Heart left ventricle (tissue), 16 donors: Measurements from ENCODE around the gene C14orf180. TPM values are rescaled to one million over a fixed set of nuclear protein-coding genes. Genes with fewer than 3 reads are reported as not detected.

Experiments used
- ATAC-seq, 4 donors: fragments of 200-7000 bp; cut with Tn5 transposase; one replicate each; pipeline ENCODE4 v1.9.1; 2020 to 2022; ENCODE audit warnings: moderate library complexity in 4 of 4, mild to moderate bottlenecking in 3 of 4, moderate number of reproducible peaks in 1 of 4
- DNase-seq, 5 donors: peaks; one replicate each; pipeline ENCODE4 v3.0.0-alpha.2; 2020
- H3K27ac ChIP-seq, 12 donors: fragments of 200-600 bp; sonication (generic) in 4 of 12; one replicate each; pipeline versions ENCODE4 v1.5.0 to v1.8.0; 2016 to 2022; ENCODE audit warnings: mild to moderate bottlenecking in 2 of 12
- H3K27me3 ChIP-seq, 9 donors: fragments of 200-600 bp; sonication (generic) in 2 of 9; one replicate each; pipeline versions ENCODE4 v1.5.1 to v1.8.0; 2016 to 2022; ENCODE audit warnings: mild to moderate bottlenecking in 3 of 9
- H3K36me3 ChIP-seq, 9 donors: fragments of 200-600 bp; sonication (generic) in 2 of 9; one replicate each; pipeline versions ENCODE4 v1.5.0 to v1.8.0; 2018 to 2022; ENCODE audit warnings: mild to moderate bottlenecking in 2 of 9
- H3K4me1 ChIP-seq, 12 donors: fragments of 200-600 bp; sonication (generic) in 4 of 12; one replicate each; pipeline versions ENCODE4 v1.5.0 to v1.8.0; 2016 to 2022; ENCODE audit warnings: mild to moderate bottlenecking in 3 of 12
- H3K4me3 ChIP-seq, 12 donors: fragments of 200-600 bp; sonication (generic) in 4 of 12; one replicate each; pipeline versions ENCODE4 v1.5.0 to v1.8.0; 2017 to 2022; ENCODE audit warnings: mild to moderate bottlenecking in 9 of 12, moderate library complexity in 4 of 12
- H3K9me3 ChIP-seq, 12 donors: fragments of 200-600 bp; sonication (generic) in 4 of 12; one replicate each; pipeline versions ENCODE4 v1.5.0 to v1.8.0; 2016 to 2022; ENCODE audit warnings: mild to moderate bottlenecking in 1 of 12
- POLR2A ChIP-seq, 2 donors: fragments of 450-650 bp; IDR thresholded peaks; one replicate each; pipeline ENCODE4 v1.6.1; 2017; ENCODE audit warnings: antibody characterized with exemption in 2 of 2, mild to moderate bottlenecking in 2 of 2, moderate library complexity in 2 of 2
- WGBS, 4 donors: extraction: QIAGEN DNeasy Blood & Tissue Kit in 2 of 4; methylation state at CpG; one replicate each; pipeline versions ENCODE4 v1.1.5 to v1.1.7; 2013 to 2018; 5-methylcytosine and 5-hydroxymethylcytosine counted together
- intact Hi-C, 10 donors: fragments of 100-400 bp; cut with DNase I; formaldehyde crosslinking; loops; one replicate each; pipeline versions ENCODE4 v1.11.1 to v1.14.2; 2022
- polyA plus RNA-seq, 2 donors: library from polyadenylated mRNA; stranded (reverse); fragments of 200-250 nt; gene quantifications; one replicate each; pipeline ENCODE4 v1.2.3, GENCODE V29; 2013
- total RNA-seq, 9 donors: library from RNA; depleted of rRNA in 2 of 9; stranded (reverse); fragments of >200 nt in 2 of 9; fragmentation: NEBNext Ultra II Directional in 3 of 9; extraction: Animal tissue kit (Norgen Biotek cat#: 25700) in 3 of 9; gene quantifications; one replicate each; pipeline versions ENCODE4 v1.1.0 to v1.2.4, GENCODE V29; 2016 to 2023
- TF ChIP-seq, protein P1 (sequence below), 12 donors: fragments of 200-600 bp; sonication (generic) in 4 of 12; IDR thresholded peaks; one replicate each; pipeline versions ENCODE4 v1.5.0 to v1.8.0; 2018 to 2022; ENCODE audit warnings: antibody characterized with exemption in 12 of 12, mild to moderate bottlenecking in 5 of 12
- donor health status: ischemic (EF 13 %, LVEDD 7.1; RV severe dilation, severe dysfunction).
- donor health status: healthy with polysubstance abuse.
- donor health status: DM: no; HTN: yes; CAD: no.
- donor health status: DM: no; HTN: no; CAD: no.
- donor health status: ischemic (EF 25% LVEDD 6.9; RV normal size, moderate dysfunction).
- donor health status: ischemic (EF 25% LVEDD 5.7; RV mildly dilated, moderate dysfunction).
- donor health status: healthy.
- donor health status: DM: yes; HTN: yes; CAD: no.
- donor health status: ischemic (EF 35%, LVEDD 5.7; RV mildly dilated, moderate dysfunction).
- donor health status: nonischemic (EF 11% LVEDD 7.7; RV severe dilation, severe dysfunction).
- donor health status: DM: yes; HTN: yes; CAD: no.
- donor health status: PGD.
- donor health status: ischemic (EF 29% LVEDD 5.4; RV normal size, mild dysfunction).
- donor health status: nonischemic (EF 23%, LVEDD 6.1; RV moderate dilation, normal function).

Gene C14orf180
- total and polyA plus RNA-seq, 11 donors, result 11.1 to 170 (median 75.3) TPM

GRCh38 chr14:104593241-104593701, 13.7 kb downstream of the C14orf180 start:
- intact Hi-C loops, result no loop called here
- Histone ChIP-seq H3K9me3 (no peaks in the 10 kb centered on the region), H3K27ac (peak overlapping the region in 1 of 12 donors; percentile 9), H3K4me1 (peaks cover 0 to 15% (median 0%) of the 10 kb centered on the region in 12 donors), H3K36me3 (peaks cover 0 to 13% (median 0%) of the 10 kb centered on the region in 9 donors), H3K27me3 (peaks cover 0 to 27% (median 0%) of the 10 kb centered on the region in 9 donors), H3K4me3 (no peak overlapping the region)
- DNase-seq (peak in 2 of 5 donors; percentile 30 to 63), ATAC-seq (peak in 2 of 4 donors; percentile 5 to 21)
- 46 to 72% (median 61%) methylated on average over 8 to 18 of the region's 18 CpGs for WGBS, 4 donors
- TF ChIP-seq, protein P1, sequence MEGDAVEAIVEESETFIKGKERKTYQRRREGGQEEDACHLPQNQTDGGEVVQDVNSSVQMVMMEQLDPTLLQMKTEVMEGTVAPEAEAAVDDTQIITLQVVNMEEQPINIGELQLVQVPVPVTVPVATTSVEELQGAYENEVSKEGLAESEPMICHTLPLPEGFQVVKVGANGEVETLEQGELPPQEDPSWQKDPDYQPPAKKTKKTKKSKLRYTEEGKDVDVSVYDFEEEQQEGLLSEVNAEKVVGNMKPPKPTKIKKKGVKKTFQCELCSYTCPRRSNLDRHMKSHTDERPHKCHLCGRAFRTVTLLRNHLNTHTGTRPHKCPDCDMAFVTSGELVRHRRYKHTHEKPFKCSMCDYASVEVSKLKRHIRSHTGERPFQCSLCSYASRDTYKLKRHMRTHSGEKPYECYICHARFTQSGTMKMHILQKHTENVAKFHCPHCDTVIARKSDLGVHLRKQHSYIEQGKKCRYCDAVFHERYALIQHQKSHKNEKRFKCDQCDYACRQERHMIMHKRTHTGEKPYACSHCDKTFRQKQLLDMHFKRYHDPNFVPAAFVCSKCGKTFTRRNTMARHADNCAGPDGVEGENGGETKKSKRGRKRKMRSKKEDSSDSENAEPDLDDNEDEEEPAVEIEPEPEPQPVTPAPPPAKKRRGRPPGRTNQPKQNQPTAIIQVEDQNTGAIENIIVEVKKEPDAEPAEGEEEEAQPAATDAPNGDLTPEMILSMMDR (IDR thresholded peaks at IDR 0.05), result peak in 4 of 12 donors; percentile 10 to 38 (median 14)
- no peak for TF ChIP-seq POLR2A (IDR thresholded peaks at IDR 0.05)

GRCh38 chr14:104593710-104594136, 14.2 kb downstream of the C14orf180 start:
- DNase-seq (peak in 2 of 5 donors; percentile 26 to 27), ATAC-seq (peak in 1 of 4 donors; percentile 4)
- Histone ChIP-seq H3K36me3 (peaks cover 0 to 10% (median 0%) of the 10 kb centered on the region in 9 donors), H3K4me3 (no peak overlapping the region), H3K9me3 (no peaks in the 10 kb centered on the region), H3K27me3 (peaks cover 0 to 23% (median 0%) of the 10 kb centered on the region in 9 donors), H3K27ac (peak overlapping the region in 1 of 12 donors; percentile 9), H3K4me1 (peaks cover 0 to 18% (median 0%) of the 10 kb centered on the region in 12 donors)
- WGBS, 4 donors, result 59 to 82% (median 66%) methylated on average over 4 to 12 of the region's 12 CpGs
- no peak for TF ChIP-seq POLR2A (IDR thresholded peaks at IDR 0.05)
- TF ChIP-seq, protein P1 (IDR thresholded peaks at IDR 0.05), result no peak
- intact Hi-C loops, result no loop called here

DNA sequence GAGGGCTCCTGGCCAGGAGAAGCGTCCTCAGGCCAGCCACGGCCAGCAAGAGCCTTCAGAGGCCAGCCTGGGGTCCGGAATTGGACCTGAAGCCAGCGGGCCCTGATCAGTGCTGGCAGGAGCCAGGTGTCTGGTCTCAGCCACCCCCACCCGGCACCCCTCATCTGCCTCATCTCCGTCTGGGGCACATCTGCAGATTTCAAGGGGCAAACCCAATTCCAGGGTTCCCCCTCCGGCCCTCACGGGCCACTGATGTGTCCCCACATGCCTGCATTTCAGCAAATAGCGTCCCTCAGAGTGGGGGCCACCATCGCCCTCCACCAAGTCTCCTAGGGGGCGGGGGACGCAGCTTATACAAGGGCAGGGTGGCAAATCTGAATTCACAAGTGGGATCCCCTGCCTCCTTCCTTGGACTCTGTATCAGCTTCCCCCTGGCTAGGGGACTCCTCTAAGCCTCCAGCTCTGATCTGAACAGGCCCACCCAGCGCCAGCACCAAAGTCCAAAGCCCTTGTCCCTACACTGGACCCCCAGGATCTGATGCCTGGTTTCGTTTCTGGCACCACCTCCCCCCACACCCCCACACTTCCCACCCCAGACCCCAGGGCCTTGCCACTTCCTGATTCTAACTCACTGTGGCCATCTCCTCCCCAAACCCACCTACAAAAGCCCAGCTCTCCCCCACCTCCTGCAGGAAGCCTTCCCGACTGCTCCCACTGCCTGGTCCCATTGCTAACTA, 14.9 kb downstream of the C14orf180 start:
- DNase-seq, result peak in 3 of 5 donors; percentile 25 to 40 (median 25)
- intact Hi-C loops, result no loop called here
- peaks cover 0 to 18% (median 0%) of the 10 kb centered on the region in 12 donors for H3K4me1 ChIP-seq
- no peaks in the 10 kb centered on the region for H3K9me3 ChIP-seq
- TF ChIP-seq, protein P1 (IDR thresholded peaks at IDR 0.05), result no peak
- no peak for TF ChIP-seq POLR2A (IDR thresholded peaks at IDR 0.05)
- WGBS, 4 donors, result 79 to 86% (median 85%) methylated on average over 10 to 15 of the region's 15 CpGs
- H3K27ac ChIP-seq, result no peak overlapping the region
- peaks cover 0 to 25% (median 0%) of the 10 kb centered on the region in 9 donors for H3K27me3 ChIP-seq
- no peak for ATAC-seq
- H3K36me3 ChIP-seq, result peaks cover 0 to 4% (median 0%) of the 10 kb centered on the region in 9 donors
- H3K4me3 ChIP-seq, result no peak overlapping the region

DNA sequence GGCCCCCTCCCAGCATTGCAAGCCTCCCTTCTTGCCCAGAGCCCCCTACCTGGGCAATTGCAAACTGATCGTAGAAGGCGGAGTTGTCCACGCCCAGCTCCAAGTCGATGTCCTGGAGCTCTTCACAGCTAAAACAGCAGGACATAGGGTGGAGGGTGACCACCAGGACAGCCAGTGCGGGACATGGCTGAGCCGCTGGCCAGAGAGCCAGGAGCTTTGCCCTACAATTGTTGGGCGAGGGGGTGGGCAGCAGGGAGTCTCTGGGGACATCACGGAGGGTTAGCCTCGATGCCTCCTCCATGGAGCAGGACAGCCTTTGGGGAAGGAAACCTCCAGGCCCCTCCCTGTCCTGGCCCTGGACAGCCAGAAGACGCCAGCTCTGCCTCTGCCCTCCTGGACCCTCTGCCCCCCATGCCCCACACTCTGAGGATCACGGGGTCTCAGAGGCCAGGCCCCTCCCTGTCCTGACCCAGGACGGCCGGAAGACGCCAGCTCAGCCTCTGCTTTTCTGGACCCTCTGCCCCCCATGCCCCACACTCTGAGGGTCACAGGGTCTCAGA, 15.6 kb downstream of the C14orf180 start:
- Histone ChIP-seq H3K27me3 (peaks cover 0 to 32% (median 4%) of the 10 kb centered on the region in 9 donors), H3K4me1 (peaks cover 0 to 18% (median 0%) of the 10 kb centered on the region in 12 donors), H3K9me3 (no peaks in the 10 kb centered on the region), H3K36me3 (no peaks in the 10 kb centered on the region), H3K4me3 (no peak overlapping the region), H3K27ac (no peak overlapping the region)
- 68 to 84% (median 78%) methylated on average over 12 to 14 of the region's 14 CpGs for WGBS, 4 donors
- intact Hi-C loops, result no loop called here
- no peak for TF ChIP-seq POLR2A (IDR thresholded peaks at IDR 0.05)
- TF ChIP-seq, protein P1 (IDR thresholded peaks at IDR 0.05), result no peak
- ATAC-seq (no peak), DNase-seq (peak in 2 of 5 donors; percentile 23 to 43)
